HCT116 (cell line): ENCODE measurements around the gene ABCG5. TPM values are rescaled to one million over a fixed set of nuclear protein-coding genes. Genes with fewer than 3 reads are reported as not detected.

ENCODE experiments used
- ATAC-seq: fragments of 200-7000 bp; cut with Tn5 transposase; 2 replicates; pipeline ENCODE4 v1.9.1; 2020; ENCODE audit warnings: mild to moderate bottlenecking, moderate library complexity
- BruUV-seq: library from RNA; stranded (reverse); fragments of 400-500 nt; replicated peaks from 2 replicates; lab custom pipeline; 2021; lab: Mats Ljungman, UMichigan
- CTCF ChIA-PET: fragments of 300-600 bp; sonication (Branson Sonifier 250); formaldehyde crosslinking; loops from one replicate; lab custom pipeline; 2021; ENCODE audit warnings: antibody characterized with exemption; lab: Charles Lee
- POLR2A ChIA-PET: fragments of 300-600, 350-600 bp; sonication (Branson Sonifier 250); formaldehyde crosslinking; loops from one replicate; lab custom pipeline; 2021; ENCODE audit warnings: antibody characterized with exemption; lab: Charles Lee
- RAD21 ChIA-PET, 2 experiments: fragments of 300-600 bp; sonication (Branson Sonifier 250); formaldehyde crosslinking; loops; one replicate each; lab custom pipeline; 2023; ENCODE audit warnings: low total read pairs in 2 of 2; ENCODE audit not compliant: uncharacterized antibody in 2 of 2, unreplicated experiment in 2 of 2, low non-redundant PET in 1 of 2; lab: Charles Lee
- DNase-seq: peaks from one replicate; pipeline ENCODE4 v3.0.0-alpha.2; 2010; ENCODE audit warnings: low read depth, low spot score
- H2AFZ ChIP-seq: fragments of 200-600 bp; shearing (Covaris generic), sonication (generic); 2 replicates; pipeline ENCODE4 v1.6.1; 2017; ENCODE audit warnings: low read depth, mixed run types, mixed read lengths, antibody characterized with exemption, low read length; ENCODE audit not compliant: poor library complexity, severe bottlenecking
- H3K27ac ChIP-seq: 2 replicates; pipeline ENCODE4 v1.5.1; 2012; ENCODE audit warnings: low read depth, low read length
- H3K27me3 ChIP-seq: fragments of 200-600 bp; sonication (generic); 2 replicates; pipeline ENCODE4 v1.6.1; 2016; ENCODE audit warnings: mixed run types, low read length, mixed read lengths; ENCODE audit not compliant: insufficient read depth
- H3K36me3 ChIP-seq, 2 experiments: fragments of 200-500 bp in 1 of 2; fragments of 200-600 bp in 1 of 2; sonication (Bioruptor generic) in 1 of 2; sonication (generic) in 1 of 2; 2 replicates each; pipeline versions ENCODE4 v1.5.1 to v1.6.1; 2014 to 2016; ENCODE audit warnings: low read length in 2 of 2, inconsistent platforms in 1 of 2, mixed read lengths in 1 of 2, mixed run types in 1 of 2; ENCODE audit not compliant: insufficient read depth in 2 of 2, control insufficient read depth in 1 of 2
- H3K4me1 ChIP-seq, 2 experiments: fragments of 200-600 bp in 1 of 2; sonication (generic) in 1 of 2; 2 replicates each; pipeline versions ENCODE4 v1.5.1 to v1.6.1; 2012 to 2017; ENCODE audit warnings: low read length in 2 of 2, inconsistent platforms in 1 of 2, mild to moderate bottlenecking in 1 of 2, mixed read lengths in 1 of 2, mixed run types in 1 of 2, moderate library complexity in 1 of 2; ENCODE audit not compliant: insufficient read depth in 2 of 2, control insufficient read depth in 1 of 2
- H3K4me2 ChIP-seq: fragments of 200-600 bp; sonication (generic); 2 replicates; pipeline ENCODE4 v1.6.1; 2017; ENCODE audit warnings: mixed run types, low read length, mixed read lengths
- H3K4me3 ChIP-seq, 2 experiments: fragments of 200-600 bp in 1 of 2; sonication (generic) in 1 of 2; replicated peaks in 1 of 2; 2 replicates each; pipeline ENCODE4 v1.5.1; 2011 to 2016; ENCODE audit warnings: low read length in 2 of 2, control low read depth in 1 of 2, low read depth in 1 of 2, mild to moderate bottlenecking in 1 of 2, mixed read lengths in 1 of 2, mixed run types in 1 of 2
- H3K79me2 ChIP-seq: fragments of 200-600 bp; sonication (generic); 2 replicates; pipeline ENCODE4 v1.6.1; 2017; ENCODE audit warnings: mild to moderate bottlenecking, mixed run types, low read length, moderate library complexity, mixed read lengths; ENCODE audit not compliant: insufficient read depth
- H3K9ac ChIP-seq: fragments of 200-600 bp; sonication (generic); 2 replicates; pipeline ENCODE4 v1.6.1; 2016; ENCODE audit warnings: low read length, mixed read lengths
- H3K9me2 ChIP-seq: fragments of 200-600 bp; sonication (generic), shearing (Covaris generic); 2 replicates; pipeline ENCODE4 v1.6.1; 2017; ENCODE audit warnings: mixed run types, mild to moderate bottlenecking, moderate library complexity; ENCODE audit not compliant: insufficient read depth
- H3K9me3 ChIP-seq, 2 experiments: fragments of 200-500 bp in 1 of 2; fragments of 200-600 bp in 1 of 2; sonication (Bioruptor generic) in 1 of 2; sonication (generic) in 1 of 2; 2 replicates each; pipeline ENCODE4 v1.6.1; 2014 to 2017; ENCODE audit warnings: low read length in 2 of 2, mixed read lengths in 2 of 2, inconsistent platforms in 1 of 2, low read depth in 1 of 2, mild to moderate bottlenecking in 1 of 2, mixed run types in 1 of 2, moderate library complexity in 1 of 2; ENCODE audit not compliant: control insufficient read depth in 1 of 2, insufficient read depth in 1 of 2
- H4K20me1 ChIP-seq: fragments of 200-600 bp; sonication (generic), shearing (Covaris generic); 2 replicates; pipeline ENCODE4 v1.6.1; 2017; ENCODE audit warnings: mixed run types, mild to moderate bottlenecking, moderate library complexity; ENCODE audit not compliant: insufficient read depth
- ATF3 ChIP-seq: IDR thresholded peaks from 2 replicates; pipeline ENCODE4 v1.6.1; 2012
- CBX3 ChIP-seq: IDR thresholded peaks from 2 replicates; pipeline ENCODE4 v1.6.1; 2012; ENCODE audit warnings: low read depth
- CTCF ChIP-seq, 3 experiments: fragments of 200-600 bp in 1 of 3; sonication (generic) in 1 of 3; IDR thresholded peaks in 2 of 3; conservative IDR thresholded peaks in 1 of 3; 2 replicates each; pipeline ENCODE4 v1.5.1; 2012 to 2017; ENCODE audit warnings: low read depth in 2 of 3, low read length in 2 of 3, antibody characterized with exemption in 1 of 3, borderline replicate concordance in 1 of 3, control low read depth in 1 of 3, mild to moderate bottlenecking in 1 of 3, mixed read lengths in 1 of 3, mixed run types in 1 of 3, moderate library complexity in 1 of 3; ENCODE audit not compliant: insufficient read depth in 1 of 3
- EGR1 ChIP-seq: IDR thresholded peaks from 2 replicates; pipeline ENCODE4 v1.6.1; 2012; ENCODE audit warnings: low read depth
- EZH2phosphoT487 ChIP-seq: fragments of 200-600 bp; IDR thresholded peaks from 2 replicates; pipeline ENCODE4 v1.6.1; 2018; ENCODE audit warnings: antibody characterized with exemption, borderline replicate concordance
- FOSL1 ChIP-seq: IDR thresholded peaks from 2 replicates; pipeline ENCODE4 v1.6.1; 2012; ENCODE audit warnings: low read depth
- MAX ChIP-seq: IDR thresholded peaks from 2 replicates; pipeline ENCODE4 v1.6.1; 2012
- POLR2A ChIP-seq: IDR thresholded peaks from 2 replicates; pipeline ENCODE4 v1.7.0; 2011; ENCODE audit warnings: borderline replicate concordance; ENCODE audit not compliant: insufficient read depth, insufficient read length; ENCODE audit errors: extremely low read depth
- SIN3A ChIP-seq: IDR thresholded peaks from 2 replicates; pipeline ENCODE4 v1.6.1; 2012; ENCODE audit warnings: low read depth
- SP1 ChIP-seq: IDR thresholded peaks from 2 replicates; pipeline ENCODE4 v1.6.1; 2012; ENCODE audit warnings: low read depth
- SRF ChIP-seq: IDR thresholded peaks from 2 replicates; pipeline ENCODE4 v1.6.1; 2012; ENCODE audit warnings: low read depth
- TCF7L2 ChIP-seq: IDR thresholded peaks from 2 replicates; pipeline ENCODE4 v1.7.0; 2011; ENCODE audit warnings: borderline replicate concordance, inconsistent platforms; ENCODE audit not compliant: insufficient read depth, insufficient read length; ENCODE audit errors: extremely low read depth
- YY1 ChIP-seq: IDR thresholded peaks from 2 replicates; pipeline ENCODE4 v1.6.1; 2011; ENCODE audit warnings: low read length, low read depth, moderate library complexity, mild to moderate bottlenecking; ENCODE audit not compliant: insufficient replicate concordance; ENCODE audit errors: extremely low read depth
- ZBTB33 ChIP-seq: IDR thresholded peaks from 2 replicates; pipeline ENCODE4 v1.6.1; 2011; ENCODE audit warnings: mild to moderate bottlenecking, low read length, moderate library complexity; ENCODE audit not compliant: insufficient replicate concordance; ENCODE audit errors: extremely low read depth
- ZNF274 ChIP-seq: fragments of 200-500 bp; sonication (Bioruptor generic); IDR thresholded peaks from 2 replicates; pipeline ENCODE4 v1.6.1; 2014; ENCODE audit warnings: mild to moderate bottlenecking, low read depth, low read length, inconsistent platforms
- intact Hi-C: fragments of 100-400 bp; cut with micrococcal nuclease; formaldehyde crosslinking; loops from 2 replicates; pipeline ENCODE4 v1.10.0; 2022
- total RNA-seq: library from RNA; stranded (reverse); gene quantifications from one replicate; pipeline ENCODE4 v1.2.1, GENCODE V29; 2021; ENCODE audit not compliant: unreplicated experiment

ABCG5 gene
- total RNA-seq, 1 experiment from 2014 or later = not detected

- TF ChIP-seq SIN3A = no peak
- no peak for TF ChIP-seq ZBTB33
- no peak for TF ChIP-seq SP1
Observed at GRCh38 chr2:43877782-43878464, 39.3 kb upstream of the ABCG5 start (continued).

GRCh38 chr2:43874776-43875451, 36.3 kb upstream of the ABCG5 start:
- H3K9ac ChIP-seq = no peak overlapping the region
- intact Hi-C loops = loop anchor here (5.0 to 10.0 kb wide), 5 partner anchors 260 to 1620 kb away; no protein-coding TSS in a partner anchor
- ChIA-PET CTCF (interaction anchor here (0.5 kb wide), 1 partner anchor 648 kb away, joined by 3 read pairs; no protein-coding TSS in a partner anchor), RAD21 (no interaction called here), POLR2A (no interaction called here)
- no peaks in the 10 kb centered on the region for H3K9me3 ChIP-seq
- no peaks in the 10 kb centered on the region for H4K20me1 ChIP-seq
- H3K4me3 ChIP-seq = no peak overlapping the region
- peaks cover 31% of the 10 kb centered on the region for H3K27me3 ChIP-seq
- DNase-seq (no peak), ATAC-seq (peak; percentile 35; the same call in 1 of the 2 replicates)
- H3K79me2 ChIP-seq = no peaks in the 10 kb centered on the region
- H3K4me1 ChIP-seq = 0 out of 4 replicates have a peak, but pooled peaks cover 0 to 6% of the 10 kb centered on the region in 2 experiments
- H3K4me2 ChIP-seq = no peak overlapping the region
- H3K27ac ChIP-seq = no peak overlapping the region
- no peaks in the 10 kb centered on the region for H3K36me3 ChIP-seq
- no peak overlapping the region for H2AFZ ChIP-seq
- BruUV-seq = no TSS peak
- no peaks in the 10 kb centered on the region for H3K9me2 ChIP-seq
- TF ChIP-seq MAX (no peak), ATF3 (no peak), SP1 (no peak), ZNF274 (no peak), SRF (no peak), POLR2A (no peak), TCF7L2 (no peak), CTCF (IDR thresholded peaks at IDR 0.05 in 2 of 3, conservative IDR thresholded peaks at IDR 0.05 in 1 of 3; ENCODE audit: borderline replicate concordance in 1 of 3, insufficient read depth in 1 of 3, low read depth in 2 of 3, low read length in 2 of 3) (no peak), FOSL1 (no peak), SIN3A (no peak), CBX3 (no peak), YY1 (no peak), EGR1 (no peak), EZH2phosphoT487 (no peak)
